Glomerular visceral epithelial cell (primary cell): ENCODE results near the gene SLC38A3.

Experiments used
- DNase-seq: peaks from one replicate; pipeline ENCODE4 v3.0.0-alpha.2; 2016; ENCODE audit errors: extremely low spot score

SLC38A3 gene

DNA sequence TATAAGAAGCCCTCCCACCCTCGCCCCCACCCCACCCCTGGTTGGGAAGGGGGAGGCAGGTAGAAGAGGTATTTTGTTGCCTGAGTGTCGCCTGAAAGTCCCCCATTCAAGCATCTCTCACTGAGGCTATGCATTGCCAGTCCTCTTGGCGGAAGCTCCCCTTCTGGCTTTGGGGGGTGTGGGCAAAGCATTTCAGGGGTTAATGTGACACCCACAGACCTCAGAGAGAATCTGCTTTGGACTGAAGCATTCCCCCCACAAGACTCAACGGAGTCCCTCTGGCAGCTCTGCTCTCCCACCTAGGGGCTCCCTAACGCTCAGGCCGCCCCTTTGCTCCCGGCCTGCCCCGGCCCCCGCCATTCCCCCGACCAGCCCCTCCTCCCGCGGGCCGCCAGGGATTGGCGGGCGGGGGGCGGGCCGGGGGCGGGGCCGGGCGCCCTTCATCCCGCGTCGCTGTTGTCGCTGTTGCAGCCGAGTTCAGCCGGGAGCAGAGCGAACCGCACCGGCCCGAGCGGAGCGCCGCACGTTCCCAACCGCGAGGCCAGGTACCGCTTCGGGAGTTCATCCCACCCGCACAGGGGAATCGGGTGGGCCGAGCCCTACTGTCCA is at the start of gene SLC38A3:
SLC38A3 (plus strand) TSS at position 468 of the 609 bp plus-strand sequence. CDS start 8,929 bp downstream, outside the sequence.
- no peak for DNase-seq

DNA sequence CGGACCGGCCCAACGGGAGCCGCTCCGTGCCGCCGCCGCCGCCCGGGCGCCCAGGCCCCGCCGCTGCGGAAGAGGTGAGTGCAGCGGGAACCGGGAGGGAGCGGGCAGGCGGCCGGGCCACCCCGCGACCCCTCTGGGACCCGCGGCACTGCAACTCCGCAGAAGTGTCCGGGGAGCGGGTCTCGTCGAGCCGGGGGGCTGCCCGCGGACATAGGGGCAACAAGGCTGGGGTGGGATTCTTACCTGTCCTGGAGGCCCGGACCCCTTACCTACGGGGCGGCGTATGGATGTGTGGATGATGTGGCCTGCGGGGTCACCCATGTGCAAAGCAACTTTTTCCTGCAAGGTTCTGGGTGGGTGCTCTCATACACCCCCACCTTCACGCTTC is 49.6 kb upstream of the SLC38A3 start:
- DNase-seq, result no peak

DNA sequence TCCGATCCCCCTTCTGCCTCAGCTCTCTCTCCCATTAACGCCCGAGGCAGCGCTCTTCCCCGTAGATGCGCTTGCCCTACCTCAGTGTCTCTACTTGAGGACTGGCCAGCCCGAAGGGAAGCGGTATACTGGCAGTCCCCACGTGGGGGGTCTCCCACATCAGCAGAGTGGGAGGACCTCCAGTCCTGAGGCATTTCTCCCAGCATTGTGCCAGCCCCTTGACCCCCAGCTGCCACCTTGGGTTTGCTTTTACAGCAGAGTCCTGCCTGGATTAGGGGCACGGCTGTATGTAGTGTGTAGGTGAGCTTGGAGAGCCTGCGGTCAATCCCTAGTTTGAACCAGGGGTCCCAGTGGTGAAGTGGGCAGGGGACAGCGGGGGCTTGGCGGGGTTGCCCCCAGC is 49.2 kb upstream of the SLC38A3 start:
- no peak for DNase-seq

- no peak for DNase-seq
These were observed 48.2 kb upstream of the SLC38A3 start for GRCh38 chr3:50156549-50157493.

DNA sequence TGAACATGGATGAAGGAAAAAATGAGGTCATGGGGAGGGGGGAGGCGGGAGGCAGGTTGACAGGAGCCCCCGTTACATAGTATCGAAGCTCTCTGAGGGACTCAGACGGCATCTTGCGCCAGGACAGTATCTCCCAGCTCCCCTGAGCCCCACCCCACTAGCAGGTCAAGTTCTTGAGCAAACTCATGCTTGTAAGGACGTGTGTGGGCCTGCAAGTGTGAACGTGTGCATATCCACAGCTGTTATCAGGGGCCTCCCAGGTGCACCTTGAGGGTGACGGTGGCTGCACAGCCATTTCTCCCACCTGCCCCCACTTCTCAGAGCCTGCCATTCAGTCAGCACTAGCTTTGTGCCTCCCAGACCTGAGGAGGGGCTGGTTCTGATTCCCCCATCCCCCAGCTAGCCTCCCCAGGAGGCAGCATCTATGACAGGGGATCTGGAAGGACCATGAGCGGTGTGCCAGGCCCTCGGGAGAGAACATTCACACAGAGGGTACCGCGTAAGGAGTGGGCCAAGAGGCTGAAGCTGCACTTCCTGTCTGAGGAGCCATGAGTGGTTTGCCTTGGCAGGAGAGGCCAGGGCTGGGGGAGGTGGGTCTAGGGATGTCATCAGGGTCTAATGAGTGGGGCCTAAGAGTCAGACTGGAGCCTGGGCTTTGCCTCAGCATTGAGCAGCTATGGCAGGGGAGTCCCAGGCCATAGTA is 47.1 kb upstream of the SLC38A3 start:
- no peak for DNase-seq

DNA sequence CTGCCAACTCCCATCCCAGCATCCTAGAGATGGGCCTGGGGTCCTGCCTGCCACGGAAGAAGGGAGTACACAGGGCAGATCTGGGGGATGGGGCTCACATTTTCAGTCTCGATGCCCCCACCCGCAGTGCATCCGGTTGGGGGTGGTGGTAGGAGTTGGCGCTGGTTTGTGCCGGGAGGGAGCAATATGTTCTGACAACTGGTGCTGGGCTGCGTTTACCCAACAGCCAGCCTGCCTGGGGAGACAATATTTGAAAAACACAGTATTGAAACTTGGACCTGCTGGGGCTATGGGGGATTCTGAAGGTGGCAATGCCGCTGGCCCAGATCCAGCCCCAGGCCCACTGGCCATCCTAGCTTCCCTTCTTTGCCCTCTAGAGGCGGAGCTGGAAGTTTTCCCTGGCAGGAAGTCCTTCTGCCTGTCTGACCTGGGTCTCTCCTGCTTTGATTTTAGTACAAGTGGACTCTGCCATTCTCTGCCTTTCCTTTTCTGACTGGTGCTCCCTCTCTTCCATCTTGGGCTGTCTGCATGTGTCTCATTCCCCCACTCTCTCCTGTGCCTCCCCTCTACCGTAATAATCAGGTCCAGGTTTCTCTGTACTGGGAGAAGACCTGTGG is 46.4 kb upstream of the SLC38A3 start:
- DNase-seq, result no peak

- DNase-seq, result no peak
These were observed 44.5 kb upstream of the SLC38A3 start for GRCh38 chr3:50160561-50160983.

DNA sequence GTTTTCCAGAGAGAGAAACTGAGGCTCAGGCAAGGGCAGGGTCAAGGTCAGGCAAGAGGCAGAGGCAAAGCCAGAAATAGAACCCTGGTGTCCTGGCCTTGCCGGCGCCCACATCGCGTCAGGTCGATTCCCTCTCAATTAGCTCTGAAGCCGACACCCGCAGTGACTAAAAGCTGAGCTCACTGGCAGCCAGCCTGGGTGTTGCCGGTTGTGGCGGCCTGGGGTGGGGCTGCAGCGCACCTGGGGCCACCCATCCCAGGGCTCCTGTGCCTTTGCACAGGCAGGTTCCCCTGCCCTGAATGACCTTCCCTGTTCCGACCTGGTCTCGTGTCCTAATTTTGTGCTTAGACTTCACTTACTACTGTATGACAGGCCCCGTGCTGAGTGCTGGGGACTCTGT is 43.8 kb upstream of the SLC38A3 start:
- DNase-seq, result no peak

DNA sequence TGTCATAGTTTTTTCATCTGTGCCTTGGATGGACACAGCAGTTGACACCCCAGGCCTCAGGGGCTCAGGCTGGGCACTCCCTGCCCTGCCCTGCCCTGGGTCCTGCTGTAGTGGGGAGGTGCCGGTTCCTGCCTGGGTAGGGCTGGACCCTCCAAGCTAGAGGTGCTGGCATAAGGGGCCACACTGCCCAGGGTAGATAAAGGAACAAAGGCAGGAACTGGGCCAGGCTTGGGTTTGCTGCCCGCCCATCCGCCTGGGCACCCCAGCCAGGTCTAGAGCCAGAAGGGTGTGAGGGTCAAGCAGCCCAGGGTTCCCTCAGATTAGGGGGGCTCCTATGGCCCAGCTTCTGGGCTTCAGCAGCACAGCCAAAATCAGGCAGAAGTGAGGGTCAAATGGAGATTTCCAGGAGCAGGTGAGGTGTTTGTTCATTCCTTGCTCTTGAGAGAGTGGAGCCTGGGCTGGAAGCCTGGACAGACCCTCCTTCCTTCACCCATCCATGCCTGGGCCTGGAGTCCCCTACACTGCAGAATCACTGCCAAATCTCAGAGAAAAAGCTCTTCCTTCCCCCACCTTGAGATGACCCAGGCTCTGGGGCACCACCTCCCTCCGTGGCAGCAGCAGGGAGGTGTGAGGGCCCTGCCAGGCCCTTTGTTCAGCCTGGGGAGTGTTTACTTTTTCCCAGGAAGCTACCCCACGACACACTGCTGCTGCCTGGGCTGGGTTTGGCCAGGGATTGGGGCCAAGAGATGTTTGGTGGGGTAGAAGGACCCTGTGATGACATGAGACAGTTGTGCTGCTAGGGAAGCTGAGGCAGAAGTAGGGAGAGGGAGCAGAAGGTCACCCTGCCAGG is 42.8 kb upstream of the SLC38A3 start:
- DNase-seq, result no peak

- peak; percentile 94 for DNase-seq
These were observed 41.3 kb upstream of the SLC38A3 start for GRCh38 chr3:50163572-50164455.

- no peak for DNase-seq
These were observed 40.6 kb upstream of the SLC38A3 start for GRCh38 chr3:50164481-50164880.

DNA sequence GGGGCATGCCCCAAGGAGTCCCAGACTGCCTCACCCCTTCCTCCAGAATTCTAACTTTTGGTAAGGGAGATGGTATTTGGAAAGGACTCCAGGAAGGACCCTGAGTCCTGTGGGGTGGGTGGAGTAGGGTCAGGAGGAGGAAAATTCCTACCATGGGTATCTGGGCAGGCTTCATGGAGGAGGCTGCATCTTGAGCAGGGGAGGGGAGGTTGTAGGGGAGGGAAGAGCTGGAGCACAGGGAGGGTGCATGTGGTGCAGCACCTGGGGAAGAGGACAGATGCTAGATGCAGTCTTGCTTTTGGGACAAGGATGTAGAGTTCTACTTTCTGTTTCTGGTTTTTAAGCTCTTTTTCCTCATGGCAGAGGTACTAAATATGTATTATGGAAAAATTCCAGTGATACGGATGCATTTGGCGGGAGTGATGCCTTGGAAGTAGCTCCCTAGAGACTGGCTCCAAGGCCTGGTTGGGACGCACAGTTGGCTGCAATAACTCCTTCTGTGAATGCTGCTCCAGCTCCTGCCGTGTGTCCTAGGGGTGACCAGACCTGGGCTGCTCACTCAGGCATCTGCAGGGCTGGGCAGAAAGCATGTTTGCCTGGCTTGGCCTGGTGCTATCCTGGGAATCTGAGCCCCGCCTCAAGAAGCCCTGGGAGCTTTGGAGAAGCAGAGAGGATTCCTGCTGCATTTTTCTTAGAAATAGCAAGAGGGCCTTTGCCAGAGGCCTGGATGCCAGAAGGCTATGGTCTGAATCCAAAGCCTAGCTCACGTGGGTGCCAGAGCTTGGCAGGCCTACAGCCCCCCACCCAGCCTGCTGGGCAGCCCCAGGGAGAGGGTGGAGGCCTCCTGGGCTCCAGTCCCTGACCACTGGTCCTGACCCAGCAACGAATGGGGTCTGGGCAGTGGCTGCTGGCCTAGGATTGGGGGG is 39.8 kb upstream of the SLC38A3 start:
- peak; percentile 61 for DNase-seq

DNA sequence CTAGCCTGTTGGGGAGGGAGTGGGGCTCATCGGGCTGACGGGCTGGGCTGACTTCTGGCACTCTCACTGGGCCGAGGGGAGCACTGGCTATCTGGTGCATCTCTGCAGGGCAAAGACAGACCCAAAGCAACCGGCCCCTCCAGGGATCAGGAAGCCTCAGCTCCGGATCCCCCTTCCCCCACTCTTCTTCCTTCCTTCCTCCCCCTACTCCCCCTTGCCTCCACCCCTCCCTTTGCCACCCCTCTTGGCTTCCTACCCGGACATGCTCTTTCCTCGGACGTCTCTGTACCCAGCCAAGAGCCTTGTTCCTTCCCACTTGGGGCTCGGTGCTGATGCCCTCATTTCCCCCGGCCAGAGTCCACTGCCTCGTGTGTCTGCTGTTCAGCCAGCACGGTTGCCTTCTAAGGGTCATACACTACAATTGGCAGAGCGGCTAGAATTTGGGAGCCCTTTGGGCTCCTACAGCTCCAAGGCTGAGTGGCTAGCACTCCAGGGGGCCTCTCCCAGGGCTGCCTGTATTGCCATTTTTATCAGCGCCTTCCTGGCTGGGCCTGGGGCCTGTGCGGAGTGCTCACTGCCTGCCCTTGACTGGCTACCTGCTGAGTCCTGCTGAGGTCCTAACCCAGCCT is 39.0 kb upstream of the SLC38A3 start:
- DNase-seq, result peak; percentile 34

- DNase-seq, result peak; percentile 86
These were observed 38.5 kb upstream of the SLC38A3 start for GRCh38 chr3:50166620-50167019.

- peak; percentile 94 for DNase-seq
These were observed 37.8 kb upstream of the SLC38A3 start for GRCh38 chr3:50167069-50167840.

DNA sequence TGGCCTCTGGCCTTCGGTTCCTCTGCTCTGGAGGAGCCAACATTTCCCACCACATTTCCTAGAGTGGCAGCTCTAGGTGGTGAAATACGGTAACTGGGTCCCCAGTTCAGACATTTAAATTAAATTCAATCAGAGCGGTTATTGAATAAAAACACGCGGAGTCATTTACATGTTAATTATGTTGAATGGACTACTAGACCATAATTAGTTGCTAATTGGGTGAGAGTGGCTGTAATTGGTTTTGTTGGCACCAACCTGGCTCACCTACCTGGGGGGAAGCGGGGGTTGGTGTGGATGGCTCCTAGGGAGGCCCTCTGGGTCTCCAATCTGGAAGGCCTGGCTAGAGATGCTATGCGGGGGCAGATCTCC is 37.2 kb upstream of the SLC38A3 start:
- no peak for DNase-seq

DNA sequence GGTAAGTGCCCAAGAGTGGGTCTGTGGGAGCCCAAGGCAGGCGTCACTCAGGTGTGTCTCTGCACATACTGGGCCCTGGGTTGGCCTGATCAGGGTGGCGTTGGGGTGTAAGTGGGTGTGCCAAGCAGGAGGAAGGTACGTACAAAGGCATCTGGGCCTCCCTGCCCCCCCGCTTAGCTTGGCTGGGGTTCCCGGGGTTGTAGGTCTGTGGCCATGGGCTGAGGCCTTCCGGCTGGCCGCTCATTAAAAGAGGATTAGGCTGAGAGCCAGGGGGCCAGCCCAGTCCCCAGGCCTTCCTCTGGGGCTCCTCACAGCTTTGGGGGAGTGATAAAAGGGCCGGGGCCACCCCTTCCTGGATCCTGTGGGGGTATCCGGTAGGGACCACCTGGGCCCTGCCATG is 36.7 kb upstream of the SLC38A3 start:
- peak; percentile 71 for DNase-seq

GRCh38 chr3:50168791-50169190 is 36.3 kb upstream of the SLC38A3 start:
- no peak for DNase-seq
